Activated CD8-positive, alpha-beta T cell treated with anti-CD3 and anti-CD28 coated beads, Interleukin-2, amount 10 ng/mL, durations not matched to agents 7 days and 5 days (primary cell): ENCODE results near the gene HOXD8. TPM values are rescaled to one million over a fixed set of nuclear protein-coding genes. Genes with fewer than 3 reads are reported as not detected.

Experiments
- ATAC-seq: fragments of 150-1000 bp; cut with Tn5 transposase; one replicate; pipeline ENCODE4 v1.10.0; 2021; ENCODE audit warnings: moderate library complexity
- CTCF ChIA-PET: fragments of 350-600 bp; sonication (Branson Sonifier 250); formaldehyde crosslinking; loops from one replicate; lab custom pipeline; 2021; ENCODE audit warnings: antibody characterized with exemption; lab: Charles Lee
- POLR2A ChIA-PET: fragments of 350-600 bp; sonication (Branson Sonifier 250); formaldehyde crosslinking; loops from one replicate; lab custom pipeline; 2021; ENCODE audit warnings: antibody characterized with exemption; lab: Charles Lee
- DNase-seq: peaks from one replicate; pipeline ENCODE4 v3.0.0-alpha.2; 2020
- H3K27ac Mint-ChIP-seq: one replicate; pipeline ENCODE4 v1.8.0; 2021; ENCODE audit warnings: mild to moderate bottlenecking, mixed read lengths
- H3K27me3 Mint-ChIP-seq: one replicate; pipeline ENCODE4 v1.8.0; 2021; ENCODE audit warnings: low read depth, mixed read lengths
- H3K36me3 Mint-ChIP-seq: one replicate; pipeline ENCODE4 v1.8.0; 2021; ENCODE audit warnings: low read depth, mixed read lengths
- H3K4me1 Mint-ChIP-seq: one replicate; pipeline ENCODE4 v1.8.0; 2021; ENCODE audit warnings: low read depth, mixed read lengths
- H3K4me3 Mint-ChIP-seq: one replicate; pipeline ENCODE4 v1.8.0; 2021; ENCODE audit warnings: mild to moderate bottlenecking, mixed read lengths
- H3K9me3 Mint-ChIP-seq: one replicate; pipeline ENCODE4 v1.8.0; 2022; ENCODE audit warnings: mixed read lengths; ENCODE audit not compliant: insufficient read depth
- total RNA-seq, 2 experiments: library from RNA; stranded (reverse); gene quantifications; one replicate each; pipeline ENCODE4 v1.2.3, GENCODE V29; 2021

Gene HOXD8
- total RNA-seq, 2 experiments from 2014 or later = not detected

DNA sequence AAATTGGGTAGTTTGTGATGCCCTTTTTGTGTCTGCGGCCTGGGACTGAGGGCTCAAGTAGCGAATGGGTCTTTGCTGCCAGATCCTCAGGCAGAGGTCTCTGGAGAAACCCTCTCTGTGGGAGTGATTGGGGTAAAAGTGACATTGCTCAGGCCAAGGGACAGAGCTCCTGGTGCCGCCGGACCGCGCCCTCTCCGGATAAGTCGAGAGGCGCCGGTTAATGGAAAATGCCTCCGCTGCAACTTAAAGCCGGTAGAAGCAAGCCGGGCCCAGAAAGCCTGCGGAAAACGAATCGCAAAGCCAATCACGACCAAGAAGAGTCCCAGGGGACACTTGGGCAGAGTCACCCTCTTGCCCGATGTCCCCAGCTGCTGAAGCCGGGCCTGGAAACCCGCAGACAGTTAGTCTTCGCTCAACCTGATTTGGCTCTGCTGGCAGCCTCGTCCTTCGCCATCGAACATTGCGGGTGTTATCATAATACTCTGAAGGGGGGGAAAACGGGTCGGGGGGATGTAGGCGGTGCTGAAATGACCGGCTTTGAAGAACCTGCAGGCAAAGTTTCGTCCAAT, 30.3 kb upstream of the HOXD8 start:
- Mint-ChIP-seq H3K4me3 (no peak overlapping the region), H3K27me3 (peaks cover 84% of the 10 kb centered on the region), H3K4me1 (peaks cover 12% of the 10 kb centered on the region), H3K36me3 (peaks cover 1% of the 10 kb centered on the region), H3K9me3 (no peaks in the 10 kb centered on the region), H3K27ac (no peak overlapping the region)
- ATAC-seq = no peak
- POLR2A ChIA-PET = no interaction called here
- DNase-seq = no peak
- CTCF ChIA-PET = interaction anchor here (0.7 to 5.6 kb wide), 2 partner anchors 11 to 410 kb away, joined by 3 to 80 read pairs; no protein-coding TSS in a partner anchor

DNA sequence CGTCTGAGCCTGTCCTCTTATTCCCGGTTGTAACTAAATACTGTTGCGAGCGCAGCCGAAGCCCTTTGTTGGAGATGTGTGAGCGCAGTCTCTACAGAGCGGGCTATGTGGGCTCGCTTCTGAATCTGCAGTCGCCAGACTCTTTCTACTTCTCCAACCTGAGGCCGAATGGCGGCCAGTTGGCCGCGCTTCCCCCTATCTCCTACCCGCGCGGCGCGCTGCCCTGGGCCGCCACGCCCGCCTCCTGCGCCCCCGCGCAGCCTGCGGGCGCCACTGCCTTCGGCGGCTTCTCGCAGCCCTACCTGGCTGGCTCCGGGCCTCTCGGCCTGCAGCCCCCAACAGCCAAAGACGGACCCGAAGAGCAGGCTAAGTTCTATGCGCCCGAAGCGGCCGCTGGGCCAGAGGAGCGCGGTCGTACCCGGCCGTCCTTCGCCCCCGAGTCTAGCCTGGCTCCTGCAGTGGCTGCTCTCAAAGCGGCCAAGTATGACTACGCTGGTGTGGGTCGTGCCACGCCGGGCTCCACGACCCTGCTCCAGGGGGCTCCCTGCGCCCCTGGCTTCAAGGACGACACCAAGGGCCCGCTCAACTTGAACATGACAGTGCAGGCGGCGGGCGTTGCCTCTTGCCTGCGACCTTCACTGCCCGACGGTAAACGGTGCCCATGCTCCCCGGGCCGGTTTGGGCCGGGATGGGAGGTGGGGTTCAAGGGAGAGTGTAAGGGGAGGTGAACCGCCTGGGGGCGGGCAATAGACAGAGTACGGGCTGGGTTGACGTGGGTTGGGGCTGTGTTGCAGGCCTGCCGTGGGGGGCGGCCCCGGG, 29.6 kb upstream of the HOXD8 start, which contains the start of gene HOXD12:
Gene HOXD12, plus strand, starts transcription at position 68 of the 819 bp plus-strand sequence. Its CDS starts 7 bp downstream, at position 75.
- H3K27ac Mint-ChIP-seq = no peak within 1 kb of the TSS
- no peak for ATAC-seq
- peaks cover 85% of the 10 kb centered on the region for H3K27me3 Mint-ChIP-seq
- H3K36me3 Mint-ChIP-seq = peaks cover 1% of the 10 kb centered on the region
- H3K9me3 Mint-ChIP-seq = no peaks in the 10 kb centered on the region
- ChIA-PET CTCF (no interaction called here), POLR2A (no interaction called here)
- H3K4me1 Mint-ChIP-seq = peaks cover 12% of the 10 kb centered on the region
- DNase-seq = no peak
- H3K4me3 Mint-ChIP-seq = no peak within 1 kb of the TSS

GRCh38 chr2:176100547-176101140, 28.9 kb upstream of the HOXD8 start:
- ChIA-PET POLR2A (no interaction called here), CTCF (no interaction called here)
- ATAC-seq = no peak
- Mint-ChIP-seq H3K4me3 (no peak overlapping the region), H3K27me3 (peaks cover 85% of the 10 kb centered on the region), H3K27ac (no peak overlapping the region), H3K36me3 (peaks cover 1% of the 10 kb centered on the region), H3K4me1 (peaks cover 12% of the 10 kb centered on the region), H3K9me3 (no peaks in the 10 kb centered on the region)
- DNase-seq = no peak

DNA sequence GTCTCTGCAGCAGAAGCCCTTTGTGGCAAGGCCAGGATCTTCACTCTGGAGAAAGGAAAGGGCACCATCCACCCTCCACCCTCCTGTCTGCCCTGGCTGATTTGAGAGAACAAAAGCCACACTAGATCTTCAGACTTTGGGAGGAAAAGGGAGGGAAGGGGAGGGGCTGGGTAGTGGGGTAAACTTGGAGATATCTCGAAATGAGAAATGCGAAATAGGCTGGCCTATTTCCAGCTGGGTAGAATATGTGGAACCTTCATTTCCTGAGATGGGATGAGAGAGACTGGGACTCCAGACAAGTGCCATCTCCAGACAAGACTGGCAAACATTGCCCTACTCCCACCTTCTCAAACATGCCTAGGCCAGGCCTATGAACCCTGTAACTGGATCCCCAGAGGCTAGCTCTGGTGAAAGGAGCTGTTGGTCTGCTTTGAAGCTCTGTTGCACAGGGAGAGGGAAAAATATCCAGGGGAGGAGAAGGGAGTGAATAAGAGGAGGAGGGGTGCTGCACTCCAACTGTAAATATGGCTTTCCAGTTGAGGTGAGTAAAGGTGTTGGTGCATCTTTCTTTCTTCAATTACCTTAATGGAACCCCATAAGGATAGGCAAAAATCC, 28.2 kb upstream of the HOXD8 start:
- H3K4me3 Mint-ChIP-seq = no peak overlapping the region
- H3K27me3 Mint-ChIP-seq = peaks cover 88% of the 10 kb centered on the region
- peaks cover 12% of the 10 kb centered on the region for H3K4me1 Mint-ChIP-seq
- H3K27ac Mint-ChIP-seq = no peak overlapping the region
- ChIA-PET CTCF (no interaction called here), POLR2A (no interaction called here)
- H3K36me3 Mint-ChIP-seq = peaks cover 4% of the 10 kb centered on the region
- no peak for ATAC-seq
- no peak for DNase-seq
- no peaks in the 10 kb centered on the region for H3K9me3 Mint-ChIP-seq

DNA sequence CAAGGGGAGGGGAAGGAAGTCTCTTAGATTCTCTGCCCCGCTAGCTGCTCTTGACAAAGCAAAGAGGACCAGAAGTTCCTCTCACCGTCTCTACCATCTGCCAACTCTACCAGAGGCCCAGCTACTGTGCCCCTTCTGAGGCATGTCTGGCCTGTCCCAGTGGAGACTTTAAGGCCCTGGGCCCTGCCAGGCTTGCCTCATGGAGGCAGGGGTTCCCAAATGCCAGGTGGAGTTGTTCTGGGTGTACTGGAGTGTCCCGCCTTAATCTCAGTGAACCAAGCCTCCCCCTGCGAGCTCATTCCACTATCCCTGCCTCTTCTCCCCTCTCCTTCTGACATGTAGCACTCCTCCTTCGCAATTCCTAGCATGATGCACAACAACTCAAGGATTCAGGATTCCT, 27.7 kb upstream of the HOXD8 start:
- DNase-seq (no peak), ATAC-seq (no peak)
- Mint-ChIP-seq H3K36me3 (peaks cover 6% of the 10 kb centered on the region), H3K4me1 (peaks cover 8% of the 10 kb centered on the region), H3K27me3 (peaks cover 85% of the 10 kb centered on the region), H3K4me3 (no peak overlapping the region), H3K9me3 (no peaks in the 10 kb centered on the region), H3K27ac (no peak overlapping the region)
- POLR2A ChIA-PET = no interaction called here
- CTCF ChIA-PET = interaction anchor here (1.0 to 1.1 kb wide), 3 partner anchors 9 to 25 kb away, joined by 4 read pairs; no protein-coding TSS in a partner anchor

DNA sequence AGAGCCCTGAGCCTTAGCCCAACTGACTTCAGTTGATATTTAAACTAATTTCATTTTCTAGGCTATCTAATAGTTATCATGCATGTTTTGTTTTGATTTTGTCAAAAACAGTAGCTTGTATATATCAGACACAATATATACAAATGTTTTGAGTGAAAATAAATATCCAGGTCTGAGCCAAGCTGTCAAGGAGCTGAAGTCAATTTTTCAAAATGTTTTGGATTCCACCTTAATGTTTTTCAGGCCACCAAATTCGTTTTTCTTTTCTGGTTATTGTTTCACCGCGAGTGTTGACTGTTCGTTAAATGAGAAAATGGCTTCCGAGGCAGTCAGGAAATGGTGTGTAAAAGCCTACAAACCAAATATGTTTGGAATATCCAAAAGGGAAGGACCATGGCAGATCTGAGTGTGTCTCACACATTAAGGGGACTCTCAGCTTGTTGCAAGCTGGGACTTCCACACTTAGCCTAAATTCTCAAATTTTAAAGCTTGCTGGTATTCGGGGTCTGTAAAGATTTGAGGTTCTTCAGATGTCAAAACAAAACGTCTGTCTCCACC, 27.1 kb upstream of the HOXD8 start:
- POLR2A ChIA-PET = no interaction called here
- H3K36me3 Mint-ChIP-seq = peaks cover 6% of the 10 kb centered on the region
- H3K4me3 Mint-ChIP-seq = no peak overlapping the region
- H3K27ac Mint-ChIP-seq = no peak overlapping the region
- DNase-seq (no peak), ATAC-seq (no peak)
- peaks cover 85% of the 10 kb centered on the region for H3K27me3 Mint-ChIP-seq
- H3K4me1 Mint-ChIP-seq = peaks cover 5% of the 10 kb centered on the region
- CTCF ChIA-PET = interaction anchor here (1.0 to 1.1 kb wide), 4 partner anchors 8 to 64 kb away, joined by 3 to 4 read pairs (median 4); no protein-coding TSS in a partner anchor
- no peaks in the 10 kb centered on the region for H3K9me3 Mint-ChIP-seq

DNA sequence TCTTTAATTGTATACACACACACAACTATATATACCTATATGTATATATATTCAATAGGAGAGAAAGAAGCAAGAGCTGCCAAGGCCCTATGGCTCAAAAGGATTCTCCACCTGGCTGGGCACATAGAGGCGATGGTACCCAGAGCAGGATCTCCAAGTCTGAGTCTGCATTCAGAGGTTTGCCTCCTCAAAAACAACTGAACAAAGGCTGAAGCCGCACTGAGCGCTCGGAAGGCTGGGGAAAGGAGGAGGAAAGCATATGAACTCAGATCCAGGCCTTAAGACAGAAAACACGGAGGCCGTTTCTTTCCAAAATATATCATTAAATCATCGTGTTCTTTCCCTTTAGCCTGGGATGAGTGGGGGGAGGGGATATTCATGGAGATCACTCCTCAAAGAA, 26.3 kb upstream of the HOXD8 start:
- CTCF ChIA-PET = interaction anchor here (1.1 kb wide), 1 partner anchor 63 kb away, joined by 3 read pairs; no protein-coding TSS in a partner anchor
- H3K36me3 Mint-ChIP-seq = peaks cover 6% of the 10 kb centered on the region
- H3K27me3 Mint-ChIP-seq = peaks cover 79% of the 10 kb centered on the region
- H3K4me3 Mint-ChIP-seq = no peak overlapping the region
- H3K4me1 Mint-ChIP-seq = peaks cover 5% of the 10 kb centered on the region
- no peak overlapping the region for H3K27ac Mint-ChIP-seq
- DNase-seq (no peak), ATAC-seq (no peak)
- no peaks in the 10 kb centered on the region for H3K9me3 Mint-ChIP-seq
- POLR2A ChIA-PET = no interaction called here

GRCh38 chr2:176103742-176104315, 25.7 kb upstream of the HOXD8 start:
- DNase-seq (no peak), ATAC-seq (no peak)
- POLR2A ChIA-PET = interaction anchor here (1.0 kb wide), 1 partner anchor 10 kb away, joined by 3 read pairs; no protein-coding TSS in a partner anchor
- CTCF ChIA-PET = interaction anchor here (1.1 kb wide), 1 partner anchor 21 kb away, joined by 4 read pairs; no protein-coding TSS in a partner anchor
- Mint-ChIP-seq H3K27me3 (peaks cover 78% of the 10 kb centered on the region), H3K4me3 (no peak overlapping the region), H3K36me3 (peaks cover 6% of the 10 kb centered on the region), H3K4me1 (peaks cover 7% of the 10 kb centered on the region), H3K27ac (no peak overlapping the region), H3K9me3 (no peaks in the 10 kb centered on the region)

DNA sequence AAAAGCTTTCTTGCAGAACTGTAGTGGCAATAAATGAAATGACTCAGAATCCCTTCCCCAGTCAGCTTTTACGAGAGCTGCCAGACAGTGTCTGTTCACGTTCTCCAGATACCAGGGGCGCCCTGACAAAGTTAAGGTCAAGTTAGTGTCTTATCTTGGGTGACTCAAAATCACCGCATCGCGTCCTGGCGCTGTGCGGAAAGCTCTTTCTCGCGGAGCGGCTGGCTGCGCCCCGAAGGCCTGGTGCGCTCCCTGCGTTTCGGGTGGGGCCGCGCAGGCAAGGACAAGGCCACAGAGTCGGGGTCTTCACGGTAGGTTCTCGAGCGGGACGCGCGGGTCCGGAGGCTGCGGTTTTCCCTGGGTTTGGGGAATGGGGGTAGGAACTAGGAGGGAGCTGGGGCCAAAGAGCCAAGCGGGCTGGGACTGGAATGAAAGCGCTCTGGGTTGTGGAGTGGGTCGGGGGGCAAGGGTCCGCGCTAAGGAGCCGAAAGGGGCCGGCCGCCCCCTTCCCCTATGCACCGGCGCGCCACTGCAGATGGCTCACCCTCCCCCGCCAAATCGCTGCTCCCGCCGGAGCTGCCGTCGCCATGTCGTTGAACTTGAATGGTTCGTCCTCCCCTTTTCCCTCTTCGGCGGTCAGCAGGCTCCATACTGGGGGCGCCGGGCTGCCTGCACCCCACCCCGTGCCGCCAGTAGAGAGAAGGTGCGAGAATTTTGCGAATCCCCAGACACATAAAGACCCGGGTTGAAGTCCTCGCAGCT, 25.0 kb upstream of the HOXD8 start:
- ATAC-seq (no peak), DNase-seq (no peak)
- H3K4me1 Mint-ChIP-seq = peaks cover 10% of the 10 kb centered on the region
- H3K4me3 Mint-ChIP-seq = no peak overlapping the region
- ChIA-PET POLR2A (interaction anchor here (1.0 kb wide), 1 partner anchor 10 kb away, joined by 3 read pairs; no protein-coding TSS in a partner anchor), CTCF (interaction anchor here (0.7 to 1.1 kb wide), 3 partner anchors 22 to 29 kb away, joined by 3 to 4 read pairs (median 3); no protein-coding TSS in a partner anchor)
- peaks cover 7% of the 10 kb centered on the region for H3K36me3 Mint-ChIP-seq
- no peaks in the 10 kb centered on the region for H3K9me3 Mint-ChIP-seq
- peaks cover 79% of the 10 kb centered on the region for H3K27me3 Mint-ChIP-seq
- H3K27ac Mint-ChIP-seq = no peak overlapping the region

GRCh38 chr2:176105078-176105729, 24.3 kb upstream of the HOXD8 start:
- no peak for DNase-seq
- Mint-ChIP-seq H3K4me3 (no peak overlapping the region), H3K9me3 (no peaks in the 10 kb centered on the region), H3K36me3 (peaks cover 6% of the 10 kb centered on the region), H3K27me3 (peaks cover 82% of the 10 kb centered on the region), H3K27ac (peak overlapping the region; percentile 55), H3K4me1 (peaks cover 10% of the 10 kb centered on the region)
- ATAC-seq = no peak
- POLR2A ChIA-PET = no interaction called here
- CTCF ChIA-PET = interaction anchor here (0.7 to 0.8 kb wide), 2 partner anchors 21 to 30 kb away, joined by 3 read pairs; no protein-coding TSS in a partner anchor
